Endothelial cell of umbilical vein (primary cell): ENCODE measurements around the gene ADGRG7. TPM values are rescaled to one million over a fixed set of nuclear protein-coding genes. Genes with fewer than 3 reads are reported as not detected.

ENCODE experiments used
- BruUV-seq: library from RNA; stranded (reverse); fragments of 400-500 nt; replicated peaks from 2 replicates; lab custom pipeline; 2021; lab: Mats Ljungman, UMichigan
- CTCF ChIA-PET: fragments of 300-600, 350-600 bp; sonication (Branson Sonifier 250); formaldehyde crosslinking; loops from one replicate; lab custom pipeline; 2021; ENCODE audit warnings: antibody characterized with exemption, inconsistent platforms; lab: Charles Lee
- POLR2A ChIA-PET: fragments of 300-600, 350-600 bp; sonication (Branson Sonifier 250); formaldehyde crosslinking; loops from one replicate; lab custom pipeline; 2021; ENCODE audit warnings: antibody characterized with exemption, inconsistent platforms; lab: Charles Lee
- DNase-seq: peaks from one replicate; pipeline ENCODE4 v3.0.0-alpha.2; 2011; ENCODE audit warnings: low read depth, low spot score
- FAIRE-seq: peaks from 2 replicates; lab custom pipeline; 2011; peaks lifted over from hg19 to GRCh38; lab: Jason Lieb, UNC
- H2AFZ ChIP-seq: 2 replicates; pipeline ENCODE4 v1.6.0; 2012; ENCODE audit warnings: low read depth, low read length, control low read depth, inconsistent platforms
- H3K27ac ChIP-seq: 2 replicates; pipeline ENCODE4 v1.5.1; 2011; ENCODE audit warnings: low read depth, mild to moderate bottlenecking, control low read depth, low read length, moderate library complexity; ENCODE audit not compliant: insufficient read depth
- H3K27me3 ChIP-seq, 2 experiments: 2 replicates each; pipeline versions ENCODE4 v1.6.0 to v1.6.1; 2011; ENCODE audit warnings: low read length in 2 of 2, mixed read lengths in 1 of 2; ENCODE audit not compliant: control insufficient read depth in 2 of 2, insufficient read depth in 2 of 2
- H3K36me3 ChIP-seq, 2 experiments: 2 replicates in 1 of 2; 3 replicates in 1 of 2; pipeline ENCODE4 v1.5.1; 2011; ENCODE audit warnings: low read length in 2 of 2, mild to moderate bottlenecking in 1 of 2, moderate library complexity in 1 of 2; ENCODE audit not compliant: control insufficient read depth in 2 of 2, insufficient read depth in 2 of 2; ENCODE audit errors: extremely low read depth in 1 of 2
- H3K4me1 ChIP-seq: 3 replicates; pipeline ENCODE4 v1.5.1; 2011; ENCODE audit warnings: mild to moderate bottlenecking, low read length; ENCODE audit not compliant: control insufficient read depth, insufficient read depth; ENCODE audit errors: extremely low read depth
- H3K4me2 ChIP-seq: 2 replicates; pipeline ENCODE4 v1.6.1; 2011; ENCODE audit warnings: low read length, control low read depth, mixed read lengths; ENCODE audit not compliant: insufficient read depth
- H3K4me3 ChIP-seq, 3 experiments: fragments of 200-600 bp in 1 of 3; sonication (generic), shearing (Covaris generic) in 1 of 3; replicated peaks in 1 of 3; 2 replicates each; pipeline ENCODE4 v1.5.1; 2011 to 2016; ENCODE audit warnings: control low read depth in 3 of 3, low read length in 3 of 3, mild to moderate bottlenecking in 2 of 3, inconsistent platforms in 1 of 3, low read depth in 1 of 3, moderate library complexity in 1 of 3; ENCODE audit not compliant: insufficient read depth in 1 of 3
- H3K79me2 ChIP-seq: 2 replicates; pipeline ENCODE4 v1.6.0; 2012; ENCODE audit warnings: low read length, inconsistent platforms; ENCODE audit not compliant: control insufficient read depth, insufficient read depth
- H3K9ac ChIP-seq: replicated peaks from 2 replicates; pipeline ENCODE3; 2011; ENCODE audit warnings: low read length, control low read depth; ENCODE audit not compliant: insufficient read depth; ENCODE audit errors: extremely low read depth
- H3K9me1 ChIP-seq: replicated peaks from 3 replicates; pipeline ENCODE4 v1.6.0; 2011; ENCODE audit warnings: mild to moderate bottlenecking, low read length; ENCODE audit not compliant: control insufficient read depth, insufficient read depth; ENCODE audit errors: extremely low read depth
- H3K9me3 ChIP-seq: replicated peaks from 2 replicates; pipeline ENCODE4 v1.5.1; 2012; ENCODE audit warnings: low read length, inconsistent platforms; ENCODE audit not compliant: control insufficient read depth, insufficient read depth
- H4K20me1 ChIP-seq: replicated peaks from 2 replicates; pipeline ENCODE3; 2011; ENCODE audit warnings: mild to moderate bottlenecking, low read length; ENCODE audit not compliant: control insufficient read depth, insufficient read depth; ENCODE audit errors: extremely low read depth
- EZH2 ChIP-seq: IDR thresholded peaks from 2 replicates; pipeline ENCODE4 v1.6.1; 2012; ENCODE audit warnings: borderline replicate concordance, low read depth, mild to moderate bottlenecking, moderate library complexity, low read length, inconsistent platforms; ENCODE audit not compliant: severe bottlenecking
- FOS ChIP-seq: IDR thresholded peaks from 2 replicates; pipeline ENCODE4 v1.6.1; 2011; ENCODE audit warnings: mild to moderate bottlenecking, low read length, moderate library complexity, borderline replicate concordance; ENCODE audit not compliant: insufficient read depth
- GATA2 ChIP-seq: IDR thresholded peaks from 2 replicates; pipeline ENCODE4 v1.7.0; 2011; ENCODE audit warnings: low read depth, mild to moderate bottlenecking, moderate library complexity, mixed read lengths, low read length; ENCODE audit not compliant: insufficient read length, insufficient read depth
- MYC ChIP-seq: IDR thresholded peaks from one replicate; pipeline ENCODE4 v1.6.1; 2011; ENCODE audit warnings: mild to moderate bottlenecking, low read depth, low read length
- POLR2A ChIP-seq: IDR thresholded peaks from 2 replicates; pipeline ENCODE4 v1.6.1; 2012; ENCODE audit warnings: low read depth, mild to moderate bottlenecking, control low read depth, low read length
- POLR2AphosphoS5 ChIP-seq: IDR thresholded peaks from 2 replicates; pipeline ENCODE4 v1.6.1; 2012; ENCODE audit warnings: low read depth, mild to moderate bottlenecking, control low read depth, low read length, moderate library complexity; ENCODE audit not compliant: insufficient read depth
- dilution Hi-C: fragments of 300-500 bp; cut with MboI; formaldehyde crosslinking; loops from one replicate; pipeline ENCODE4 v1.15.0; 2019; ENCODE audit warnings: low sequenced_read_pairs; ENCODE audit not compliant: extremely low pct_ligation_motif_present
- intact Hi-C: fragments of 100-400 bp; cut with micrococcal nuclease; formaldehyde crosslinking; loops from one replicate; pipeline ENCODE4 v1.10.0; 2022
- polyA plus RNA-seq, 4 experiments: library from polyadenylated mRNA; depleted of rRNA in 3 of 4; stranded (reverse) in 3 of 4; unstranded in 1 of 4; fragments of >200 nt; gene quantifications; 2 replicates each; pipeline versions ENCODE4 v1.2.1 to v1.2.3, GENCODE V29; 2011 to 2012; ENCODE audit warnings: missing spikeins in 1 of 4
- total RNA-seq: library from RNA; stranded (reverse); gene quantifications from 2 replicates; pipeline ENCODE4 v1.2.3, GENCODE V29; 2021
- TF ChIP-seq, protein P1 (sequence below): IDR thresholded peaks from 2 replicates; pipeline ENCODE4 v1.6.1; 2011; ENCODE audit not compliant: insufficient read depth, insufficient read length
- TF ChIP-seq, protein P2 (sequence below), 2 donors: IDR thresholded peaks; 1 replicate in 1 of 2; 2 replicates in 1 of 2; pipeline ENCODE4 v1.5.1; 2011; ENCODE audit warnings: low read length in 2 of 2, mild to moderate bottlenecking in 2 of 2, moderate library complexity in 2 of 2, control low read depth in 1 of 2, inconsistent platforms in 1 of 2, low read depth in 1 of 2; ENCODE audit not compliant: insufficient read depth in 1 of 2; ENCODE audit errors: extremely low read depth in 1 of 2

ADGRG7 gene
- total and polyA plus RNA-seq, 2 donors (not counting 3 experiments of a cell fraction or from before 2014, with no cell fraction given) = not detected

DNA sequence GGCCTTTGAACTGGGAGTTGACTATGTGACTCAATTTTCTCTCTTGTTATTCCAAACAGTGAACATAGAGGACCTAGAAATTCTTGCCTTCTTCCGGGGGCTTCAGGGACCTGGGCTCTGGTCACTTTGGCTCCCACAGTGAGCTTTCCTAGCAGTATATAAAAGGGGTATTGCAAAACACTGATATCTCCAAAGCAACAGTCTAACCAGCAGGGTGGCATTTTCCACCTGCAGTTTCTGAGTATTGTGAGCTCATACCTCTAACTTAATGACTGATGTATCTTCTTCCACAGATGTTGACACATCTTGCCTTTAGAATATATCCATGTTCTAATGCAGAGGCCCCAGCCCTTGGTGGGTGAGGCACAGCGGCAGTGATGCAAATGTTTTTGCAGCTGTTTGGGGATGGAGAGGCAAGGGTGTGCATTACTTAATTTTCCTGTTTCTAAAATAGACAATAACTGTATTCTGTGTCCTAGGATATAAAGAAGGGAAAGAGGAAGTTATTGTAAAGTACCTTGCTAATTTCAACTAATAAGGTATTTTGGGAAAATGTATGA lies 45.7 kb upstream of the ADGRG7 start:
- ChIA-PET POLR2A (no interaction called here), CTCF (interaction anchor here (1.0 to 1.6 kb wide), 2 partner anchors 13 to 26 kb away, joined by 3 to 5 read pairs; no protein-coding TSS in a partner anchor)
- Histone ChIP-seq H3K4me3 (no peak overlapping the region), H3K9ac (no peak overlapping the region), H3K9me3 (no peaks in the 10 kb centered on the region), H3K9me1 (no peaks in the 10 kb centered on the region), H3K4me1 (no peaks in the 10 kb centered on the region), H3K4me2 (no peak overlapping the region), H2AFZ (no peak overlapping the region), H3K36me3 (no peaks in the 10 kb centered on the region), H3K27me3 (no peaks in the 10 kb centered on the region), H3K79me2 (no peaks in the 10 kb centered on the region), H4K20me1 (no peaks in the 10 kb centered on the region), H3K27ac (no peak overlapping the region)
- no peak for TF ChIP-seq FOS
- no peak for TF ChIP-seq EZH2
- TF ChIP-seq MYC = no peak
- no peak for TF ChIP-seq POLR2A
- TF ChIP-seq, protein P1, sequence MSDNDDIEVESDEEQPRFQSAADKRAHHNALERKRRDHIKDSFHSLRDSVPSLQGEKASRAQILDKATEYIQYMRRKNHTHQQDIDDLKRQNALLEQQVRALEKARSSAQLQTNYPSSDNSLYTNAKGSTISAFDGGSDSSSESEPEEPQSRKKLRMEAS = no peak
- no peak for TF ChIP-seq POLR2AphosphoS5
- TF ChIP-seq, protein P2, sequence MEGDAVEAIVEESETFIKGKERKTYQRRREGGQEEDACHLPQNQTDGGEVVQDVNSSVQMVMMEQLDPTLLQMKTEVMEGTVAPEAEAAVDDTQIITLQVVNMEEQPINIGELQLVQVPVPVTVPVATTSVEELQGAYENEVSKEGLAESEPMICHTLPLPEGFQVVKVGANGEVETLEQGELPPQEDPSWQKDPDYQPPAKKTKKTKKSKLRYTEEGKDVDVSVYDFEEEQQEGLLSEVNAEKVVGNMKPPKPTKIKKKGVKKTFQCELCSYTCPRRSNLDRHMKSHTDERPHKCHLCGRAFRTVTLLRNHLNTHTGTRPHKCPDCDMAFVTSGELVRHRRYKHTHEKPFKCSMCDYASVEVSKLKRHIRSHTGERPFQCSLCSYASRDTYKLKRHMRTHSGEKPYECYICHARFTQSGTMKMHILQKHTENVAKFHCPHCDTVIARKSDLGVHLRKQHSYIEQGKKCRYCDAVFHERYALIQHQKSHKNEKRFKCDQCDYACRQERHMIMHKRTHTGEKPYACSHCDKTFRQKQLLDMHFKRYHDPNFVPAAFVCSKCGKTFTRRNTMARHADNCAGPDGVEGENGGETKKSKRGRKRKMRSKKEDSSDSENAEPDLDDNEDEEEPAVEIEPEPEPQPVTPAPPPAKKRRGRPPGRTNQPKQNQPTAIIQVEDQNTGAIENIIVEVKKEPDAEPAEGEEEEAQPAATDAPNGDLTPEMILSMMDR (IDR thresholded peaks at IDR 0.05; ENCODE audit: extremely low read depth in 1 of 2, insufficient read depth in 1 of 2, low read depth in 1 of 2, low read length in 2 of 2) = no peak
- no peak for TF ChIP-seq GATA2
- DNase-seq (no peak), FAIRE-seq (no peak)
- intact Hi-C loops = no loop called here
- BruUV-seq = no TSS peak
- dilution Hi-C loops = no loop called here
